ENCODE data around the gene DCTD.

DNA sequence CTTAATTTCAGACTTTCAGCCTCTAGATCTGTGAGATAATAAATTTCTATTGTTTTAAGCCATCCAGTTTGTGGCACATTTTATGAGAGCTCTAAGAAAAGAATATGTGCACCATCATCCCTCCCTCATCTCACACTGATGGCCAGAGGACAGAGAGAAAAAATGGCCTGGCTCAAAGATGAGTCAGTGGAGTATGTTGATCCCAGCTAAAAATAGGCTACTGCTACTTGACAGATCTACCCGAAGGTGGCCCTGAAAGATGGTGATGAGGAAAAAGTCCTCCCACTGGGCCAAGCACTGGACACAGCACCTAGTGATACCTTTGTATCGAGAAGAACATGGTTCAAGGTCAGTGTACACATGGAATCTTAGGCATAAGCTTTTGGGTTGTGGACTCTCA is 38.2 kb upstream of the DCTD start:
- no peak for TF ChIP-seq POLR2A (IDR thresholded peaks at IDR 0.05; ENCODE audit: low read length)
- no peak for TF ChIP-seq GATA1 (IDR thresholded peaks at IDR 0.05; ENCODE audit: low read depth, low read length)
